Osteoblast (primary cell): ENCODE results near the gene CLDN1. TPM values are rescaled to one million over a fixed set of nuclear protein-coding genes. Genes with fewer than 3 reads are reported as not detected.
A peak's percentile ranks its signal among the peaks of the same experiment; 100 is the strongest.

Experiments
- DNase-seq: peaks from one replicate; pipeline ENCODE4 v3.0.0; 2011; ENCODE audit warnings: low spot score, mixed read lengths; ENCODE audit not compliant: insufficient read length; ENCODE audit errors: missing footprints
- H2AFZ ChIP-seq: 2 replicates; pipeline ENCODE4 v1.6.0; 2011; ENCODE audit warnings: mild to moderate bottlenecking, low read length
- H3K27ac ChIP-seq: 2 replicates; pipeline ENCODE4 v1.5.1; 2011; ENCODE audit warnings: mild to moderate bottlenecking, low read depth, low read length, moderate library complexity
- H3K27me3 ChIP-seq: 2 replicates; pipeline ENCODE4 v1.6.0; 2012; ENCODE audit warnings: mild to moderate bottlenecking, control low read depth, inconsistent platforms, low read length, moderate library complexity; ENCODE audit not compliant: insufficient read depth
- H3K36me3 ChIP-seq: 2 replicates; pipeline ENCODE4 v1.5.1; 2011; ENCODE audit warnings: mild to moderate bottlenecking, low read length, control low read depth, moderate library complexity; ENCODE audit not compliant: insufficient read depth
- H3K4me1 ChIP-seq: 2 replicates; pipeline ENCODE4 v1.5.1; 2011; ENCODE audit warnings: mild to moderate bottlenecking, low read length, control low read depth, moderate library complexity; ENCODE audit not compliant: insufficient read depth
- H3K4me2 ChIP-seq: 2 replicates; pipeline ENCODE4 v1.6.0; 2011; ENCODE audit warnings: mild to moderate bottlenecking, low read length; ENCODE audit not compliant: insufficient read depth
- H3K4me3 ChIP-seq: fragments of 200-600 bp; sonication (generic); 3 replicates; pipeline ENCODE4 v1.5.1; 2012; ENCODE audit warnings: mild to moderate bottlenecking, low read length, inconsistent platforms; ENCODE audit not compliant: insufficient read depth
- H3K79me2 ChIP-seq: 2 replicates; pipeline ENCODE4 v1.6.0; 2012; ENCODE audit warnings: mild to moderate bottlenecking, low read length, control low read depth, inconsistent platforms; ENCODE audit not compliant: insufficient read depth
- H3K9me3 ChIP-seq: 2 replicates; pipeline ENCODE4 v1.5.1; 2011; ENCODE audit warnings: low read depth, low read length, control low read depth
- H4K20me1 ChIP-seq: 2 replicates; pipeline ENCODE4 v1.6.0; 2012; ENCODE audit warnings: mild to moderate bottlenecking, low read length, control low read depth; ENCODE audit not compliant: insufficient read depth
- CTCF ChIP-seq: IDR thresholded peaks from 2 replicates; pipeline ENCODE4 v1.5.1; 2011; ENCODE audit warnings: mild to moderate bottlenecking, low read depth, low read length, moderate library complexity; ENCODE audit errors: extremely low read depth
- total RNA-seq: library from RNA; depleted of rRNA; stranded (reverse); fragments of >200 nt; gene quantifications from 2 replicates; pipeline ENCODE4 v1.2.3, GENCODE V29; 2012

The CLDN1 gene
- total RNA-seq: 0.29 and 1.1 TPM in 2 replicates

- H3K36me3 ChIP-seq: no peaks in the 10 kb centered on the region
- H4K20me1 ChIP-seq: no peaks in the 10 kb centered on the region
- peak within 1 kb of the TSS; percentile 91 for H3K4me2 ChIP-seq
- H3K9me3 ChIP-seq: no peaks in the 10 kb centered on the region
- peak; percentile 78 for TF ChIP-seq CTCF
- DNase-seq: peak; percentile 94
- H3K27ac ChIP-seq: peak within 1 kb of the TSS; percentile 54
- no peaks in the 10 kb centered on the region for H3K79me2 ChIP-seq
- no peaks in the 10 kb centered on the region for H3K27me3 ChIP-seq
- peaks cover 28% of the 10 kb centered on the region for H3K4me1 ChIP-seq
- H3K4me3 ChIP-seq: peak within 1 kb of the TSS; percentile 73
- H2AFZ ChIP-seq: peak within 1 kb of the TSS; percentile 77
Measured at GRCh38 chr3:190321789-190322603, at the start of gene CLDN1. Gene CLDN1 (minus strand): TSS chr3:190322446. CDS start chr3:190322206, 240 bp downstream.

- no peak overlapping the region for H3K4me3 ChIP-seq
- H4K20me1 ChIP-seq: no peaks in the 10 kb centered on the region
- no peak for DNase-seq
- H3K27ac ChIP-seq: no peak overlapping the region
- no peaks in the 10 kb centered on the region for H3K79me2 ChIP-seq
- no peak overlapping the region for H3K4me2 ChIP-seq
- no peaks in the 10 kb centered on the region for H3K36me3 ChIP-seq
- no peak overlapping the region for H2AFZ ChIP-seq
- H3K9me3 ChIP-seq: no peaks in the 10 kb centered on the region
- peaks cover 5% of the 10 kb centered on the region for H3K4me1 ChIP-seq
- no peaks in the 10 kb centered on the region for H3K27me3 ChIP-seq
- no peak for TF ChIP-seq CTCF
Measured at GRCh38 chr3:190371152-190371551, 48.9 kb upstream of the CLDN1 start.

- no peak for DNase-seq
- H3K4me1 ChIP-seq: peaks cover 8% of the 10 kb centered on the region
- H3K27ac ChIP-seq: no peak overlapping the region
- H2AFZ ChIP-seq: no peak overlapping the region
- no peak overlapping the region for H3K4me3 ChIP-seq
- H4K20me1 ChIP-seq: no peaks in the 10 kb centered on the region
- H3K4me2 ChIP-seq: no peak overlapping the region
- no peaks in the 10 kb centered on the region for H3K79me2 ChIP-seq
- no peaks in the 10 kb centered on the region for H3K27me3 ChIP-seq
- no peaks in the 10 kb centered on the region for H3K9me3 ChIP-seq
- TF ChIP-seq CTCF: no peak
- H3K36me3 ChIP-seq: no peaks in the 10 kb centered on the region
Measured at GRCh38 chr3:190370369-190370768, 48.1 kb upstream of the CLDN1 start.

DNA sequence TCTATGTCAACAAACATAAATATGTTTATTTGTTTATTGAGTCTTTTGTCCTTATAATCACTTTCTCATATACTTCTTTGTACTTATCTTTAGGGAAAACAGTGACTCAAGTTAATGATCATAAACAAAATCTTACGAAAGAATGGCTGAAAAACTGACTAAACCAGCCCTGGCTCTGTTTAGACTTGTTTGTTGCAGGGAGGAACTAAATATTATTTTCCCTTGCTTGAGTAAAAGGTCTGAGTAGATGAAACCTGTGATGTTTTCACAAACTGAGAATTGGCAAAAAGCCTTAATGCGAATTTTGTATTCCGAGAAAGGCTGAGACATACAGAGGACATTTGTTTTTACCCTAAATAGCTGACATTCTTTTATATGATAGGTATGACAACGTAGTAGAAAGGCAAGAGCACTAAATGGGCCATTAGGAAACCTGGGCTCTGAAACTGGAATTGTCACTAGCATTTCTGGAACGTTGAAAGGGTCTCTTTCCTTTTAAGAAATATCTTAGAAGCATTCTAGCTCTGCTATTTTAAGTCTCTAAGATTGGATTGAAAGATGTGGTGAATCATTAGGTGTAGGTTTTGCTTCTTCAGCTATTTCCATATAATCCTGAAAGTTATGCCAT is 47.5 kb upstream of the CLDN1 start:
- DNase-seq: no peak
- H2AFZ ChIP-seq: no peak overlapping the region

More for the DNA sequence above, 47.5 kb upstream of the CLDN1 start:
- H3K27ac ChIP-seq: no peak overlapping the region
- H3K36me3 ChIP-seq: no peaks in the 10 kb centered on the region
- H3K4me3 ChIP-seq: no peak overlapping the region
- no peak for TF ChIP-seq CTCF
- peaks cover 8% of the 10 kb centered on the region for H3K4me1 ChIP-seq
- H3K4me2 ChIP-seq: no peak overlapping the region
- no peaks in the 10 kb centered on the region for H3K9me3 ChIP-seq
- no peaks in the 10 kb centered on the region for H4K20me1 ChIP-seq
- no peaks in the 10 kb centered on the region for H3K79me2 ChIP-seq
- H3K27me3 ChIP-seq: no peaks in the 10 kb centered on the region
